Ovary (tissue), 9 donors: Measurements from ENCODE around the gene KLF13. TPM values are rescaled to one million over a fixed set of nuclear protein-coding genes. Genes with fewer than 3 reads are reported as not detected.

ENCODE experiments used
- DNase-seq, 5 donors: peaks; one replicate each; pipeline ENCODE4 v3.0.0-alpha.2; 2019 to 2020
- H3K27ac ChIP-seq, 2 donors: fragments of 200-600 bp; one replicate each; pipeline versions ENCODE4 v1.5.1 to v1.8.0; 2019 to 2022
- H3K27me3 ChIP-seq: fragments of 200-600 bp; one replicate; pipeline ENCODE4 v1.8.0; 2022
- H3K36me3 ChIP-seq: fragments of 200-600 bp; sonication (generic); one replicate; pipeline ENCODE4 v1.5.1; 2019
- H3K4me1 ChIP-seq: one replicate; pipeline ENCODE4 v1.8.1; 2013; ENCODE audit warnings: mild to moderate bottlenecking, moderate library complexity; ENCODE audit not compliant: insufficient read depth
- H3K4me3 ChIP-seq: fragments of 200-600 bp; sonication (generic); one replicate; pipeline ENCODE4 v1.5.1; 2017
- H3K9me3 ChIP-seq, 2 donors: fragments of 200-600 bp in 1 of 2; sonication (generic) in 1 of 2; one replicate each; pipeline versions ENCODE4 v1.5.1 to v1.8.1; 2013 to 2019; ENCODE audit warnings: mild to moderate bottlenecking in 1 of 2, moderate library complexity in 1 of 2
- CTCF ChIP-seq, 3 donors: fragments of 450-650 bp in 2 of 3; fragments of 200-600 bp in 1 of 3; IDR thresholded peaks; one replicate each; pipeline versions ENCODE4 v1.5.1 to v1.8.0; 2016 to 2022; ENCODE audit warnings: antibody characterized with exemption in 3 of 3, mild to moderate bottlenecking in 1 of 3
- EP300 ChIP-seq: sonication (generic); formaldehyde crosslinking; IDR thresholded peaks from one replicate; pipeline ENCODE4 v1.6.1; 2017; ENCODE audit warnings: antibody characterized with exemption
- POLR2A ChIP-seq: fragments of 450-650 bp; IDR thresholded peaks from one replicate; pipeline ENCODE4 v1.6.1; 2017; ENCODE audit warnings: antibody characterized with exemption, mild to moderate bottlenecking, moderate library complexity
- WGBS, 3 donors: extraction: QIAGEN DNeasy Blood & Tissue Kit in 1 of 3; methylation state at CpG; one replicate each; pipeline versions ENCODE4 v1.1.5 to v1.1.7; 2013 to 2017; 5-methylcytosine and 5-hydroxymethylcytosine counted together
- intact Hi-C, 4 donors: fragments of 100-400 bp; cut with DNase I; formaldehyde crosslinking; loops; one replicate each; pipeline versions ENCODE4 v1.11.0 to v1.15.1; 2022 to 2023
- polyA plus RNA-seq, 2 donors: library from polyadenylated mRNA; stranded (reverse); fragments of 200-250 nt in 1 of 2; fragments of 350-450 nt in 1 of 2; fragmentation: Illumina TruSeq in 1 of 2; extraction: RNeasy Lipid Tissue Mini Kit (QIAGEN cat#74804) in 1 of 2; gene quantifications; one replicate each; pipeline ENCODE4 v1.2.3, GENCODE V29; 2013 to 2014
- total RNA-seq, 7 donors: library from RNA; depleted of rRNA in 2 of 7; stranded (reverse); fragments of >200 nt in 2 of 7; fragmentation: NEBNext Ultra II Directional in 3 of 7; extraction: Animal tissue kit (Norgen Biotek cat#: 25700) in 3 of 7; gene quantifications; one replicate each; pipeline versions ENCODE4 v1.1.0 to v1.2.4, GENCODE V29; 2016 to 2023
- donor health status: DM: no; HTN: no; CAD: no; lungs with moderate emphysema.
- donor health status: DM: no; HTN: no; CAD: no.
- donor health status: Bipolar disorder and iron deficiency.
- donor health status: DM: yes; HTN: yes; CAD: no.
- donor health status: DM: no; HTN: no; CAD: no.
- donor health status: DM: yes; HTN: yes; CAD: no.

Gene KLF13
- total and polyA plus RNA-seq, 9 donors: 14.8 to 58.2 (median 36.0) TPM

- Histone ChIP-seq H3K27ac (no peak overlapping the region), H3K4me3 (no peak overlapping the region), H3K36me3 (no peaks in the 10 kb centered on the region), H3K27me3 (no peaks in the 10 kb centered on the region), H3K4me1 (no peaks in the 10 kb centered on the region), H3K9me3 (peaks cover 0 to 5% of the 10 kb centered on the region in 2 donors)
- DNase-seq: peak in 1 of 5 donors; percentile 7
- intact Hi-C loops: no loop called here
- TF ChIP-seq POLR2A: no peak
- TF ChIP-seq CTCF (IDR thresholded peaks at IDR 0.05): no peak
- no peak for TF ChIP-seq EP300
- 39 to 50% (median 41%) methylated on average over 21 of the region's 21 CpGs for WGBS, 3 donors
Observed at GRCh38 chr15:31317421-31318327, 9.0 kb upstream of the KLF13 start.

GRCh38 chr15:31318429-31318828 is 8.2 kb upstream of the KLF13 start:
- TF ChIP-seq CTCF (IDR thresholded peaks at IDR 0.05): no peak
- no peak for TF ChIP-seq EP300
- TF ChIP-seq POLR2A: no peak
- no peaks in the 10 kb centered on the region for H3K27me3 ChIP-seq
- H3K27ac ChIP-seq: no peak overlapping the region
- peaks cover 0 to 5% of the 10 kb centered on the region in 2 donors for H3K9me3 ChIP-seq
- H3K4me1 ChIP-seq: no peaks in the 10 kb centered on the region
- 81 to 95% (median 89%) methylated on average over 4 of the region's 4 CpGs for WGBS, 3 donors
- peak in 1 of 5 donors; percentile 3 for DNase-seq
- no peak overlapping the region for H3K4me3 ChIP-seq
- H3K36me3 ChIP-seq: no peaks in the 10 kb centered on the region
- intact Hi-C loops: no loop called here

- no peak overlapping the region for H3K27ac ChIP-seq
- 74 to 92% (median 82%) methylated on average over 5 of the region's 5 CpGs for WGBS, 3 donors
- TF ChIP-seq EP300: no peak
- no peak for TF ChIP-seq POLR2A
- no peak for TF ChIP-seq CTCF (IDR thresholded peaks at IDR 0.05)
- intact Hi-C loops: loop anchor here in 1 of 4 donors (10.0 kb wide), 1 partner anchor 115 kb away; no protein-coding TSS in a partner anchor
- no peaks in the 10 kb centered on the region for H3K27me3 ChIP-seq
- no peaks in the 10 kb centered on the region for H3K36me3 ChIP-seq
- no peak overlapping the region for H3K4me3 ChIP-seq
- peak in 1 of 5 donors; percentile 4 for DNase-seq
- peaks cover under 1% of the 10 kb centered on the region for H3K4me1 ChIP-seq
- H3K9me3 ChIP-seq: no peaks in the 10 kb centered on the region
Observed at GRCh38 chr15:31320022-31320421, 6.6 kb upstream of the KLF13 start.

GRCh38 chr15:31321418-31321817 is 5.2 kb upstream of the KLF13 start:
- intact Hi-C loops: loop anchor here in 1 of 4 donors (10.0 kb wide), 1 partner anchor 113 kb away; no protein-coding TSS in a partner anchor
- no peaks in the 10 kb centered on the region for H3K36me3 ChIP-seq
- H3K4me1 ChIP-seq: peaks cover 3% of the 10 kb centered on the region
- DNase-seq: no peak
- no peak overlapping the region for H3K27ac ChIP-seq
- H3K27me3 ChIP-seq: no peaks in the 10 kb centered on the region
- no peak overlapping the region for H3K4me3 ChIP-seq
- WGBS, 3 donors: 90 to 94% (median 91%) methylated on average over 2 of the region's 2 CpGs
- H3K9me3 ChIP-seq: no peaks in the 10 kb centered on the region
- TF ChIP-seq POLR2A: no peak
- TF ChIP-seq EP300: no peak
- no peak for TF ChIP-seq CTCF (IDR thresholded peaks at IDR 0.05)
